Nephron progenitor cell (in vitro differentiated cells): ENCODE measurements around the gene HIPK1.

ENCODE experiments used
- DNase-seq: peaks from one replicate; pipeline ENCODE4 v3.0.0; 2021
- H3K27ac Mint-ChIP-seq: 2 replicates; pipeline ENCODE4 v1.8.0; 2021; ENCODE audit warnings: mild to moderate bottlenecking, moderate library complexity, mixed read lengths
- H3K27me3 Mint-ChIP-seq: 2 replicates; pipeline ENCODE4 v1.8.0; 2021; ENCODE audit warnings: mild to moderate bottlenecking, low read depth, mixed read lengths; ENCODE audit not compliant: poor library complexity
- H3K36me3 Mint-ChIP-seq: 2 replicates; pipeline ENCODE4 v1.8.0; 2021; ENCODE audit warnings: low read depth, mixed read lengths
- H3K4me1 Mint-ChIP-seq: 2 replicates; pipeline ENCODE4 v1.8.0; 2021; ENCODE audit warnings: mixed read lengths
- H3K4me3 Mint-ChIP-seq: 2 replicates; pipeline ENCODE4 v1.8.0; 2021; ENCODE audit warnings: mild to moderate bottlenecking, moderate library complexity, mixed read lengths
- H3K9me3 Mint-ChIP-seq: 2 replicates; pipeline ENCODE4 v1.8.0; 2021; ENCODE audit warnings: mild to moderate bottlenecking, moderate library complexity, mixed read lengths
- TF ChIP-seq, protein P1 (sequence below): fragments of 200-600 bp; sonication (generic); IDR thresholded peaks from 2 replicates; pipeline ENCODE4 v1.5.0; 2021; ENCODE audit warnings: antibody characterized with exemption

HIPK1 gene

DNA sequence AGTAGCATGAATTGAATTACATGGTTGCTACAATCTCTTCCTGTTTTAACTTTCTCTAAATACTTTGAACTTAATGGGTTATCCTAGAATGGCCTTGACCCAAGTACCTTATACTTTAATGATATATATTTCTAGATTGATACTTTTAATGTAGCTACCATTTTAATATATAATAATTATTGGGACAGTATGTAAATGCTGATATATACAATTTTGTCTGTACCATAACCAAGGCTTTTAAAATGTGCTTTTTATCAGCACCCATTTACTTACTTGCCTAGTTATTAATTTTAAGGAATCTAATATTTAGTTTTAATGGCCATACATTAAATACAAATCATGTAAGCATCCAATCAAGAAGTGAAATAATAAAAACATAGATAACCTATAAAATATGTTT, 13.4 kb downstream of the HIPK1 start:
- TF ChIP-seq, protein P1, sequence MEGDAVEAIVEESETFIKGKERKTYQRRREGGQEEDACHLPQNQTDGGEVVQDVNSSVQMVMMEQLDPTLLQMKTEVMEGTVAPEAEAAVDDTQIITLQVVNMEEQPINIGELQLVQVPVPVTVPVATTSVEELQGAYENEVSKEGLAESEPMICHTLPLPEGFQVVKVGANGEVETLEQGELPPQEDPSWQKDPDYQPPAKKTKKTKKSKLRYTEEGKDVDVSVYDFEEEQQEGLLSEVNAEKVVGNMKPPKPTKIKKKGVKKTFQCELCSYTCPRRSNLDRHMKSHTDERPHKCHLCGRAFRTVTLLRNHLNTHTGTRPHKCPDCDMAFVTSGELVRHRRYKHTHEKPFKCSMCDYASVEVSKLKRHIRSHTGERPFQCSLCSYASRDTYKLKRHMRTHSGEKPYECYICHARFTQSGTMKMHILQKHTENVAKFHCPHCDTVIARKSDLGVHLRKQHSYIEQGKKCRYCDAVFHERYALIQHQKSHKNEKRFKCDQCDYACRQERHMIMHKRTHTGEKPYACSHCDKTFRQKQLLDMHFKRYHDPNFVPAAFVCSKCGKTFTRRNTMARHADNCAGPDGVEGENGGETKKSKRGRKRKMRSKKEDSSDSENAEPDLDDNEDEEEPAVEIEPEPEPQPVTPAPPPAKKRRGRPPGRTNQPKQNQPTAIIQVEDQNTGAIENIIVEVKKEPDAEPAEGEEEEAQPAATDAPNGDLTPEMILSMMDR, result no peak
- Mint-ChIP-seq H3K36me3 (peaks cover 53% of the 10 kb centered on the region), H3K27me3 (no peaks in the 10 kb centered on the region), H3K27ac (no peak overlapping the region), H3K4me3 (no peak overlapping the region), H3K4me1 (peaks cover 39% of the 10 kb centered on the region), H3K9me3 (peaks cover 17% of the 10 kb centered on the region)
- DNase-seq, result no peak

GRCh38 chr1:113943028-113943811, 14.1 kb downstream of the HIPK1 start:
- no peaks in the 10 kb centered on the region for H3K27me3 Mint-ChIP-seq
- peaks cover 43% of the 10 kb centered on the region for H3K4me1 Mint-ChIP-seq
- peaks cover 17% of the 10 kb centered on the region for H3K9me3 Mint-ChIP-seq
- TF ChIP-seq, protein P1, result no peak
- no peak overlapping the region for H3K4me3 Mint-ChIP-seq
- peaks cover 53% of the 10 kb centered on the region for H3K36me3 Mint-ChIP-seq
- no peak overlapping the region for H3K27ac Mint-ChIP-seq
- DNase-seq, result no peak

DNA sequence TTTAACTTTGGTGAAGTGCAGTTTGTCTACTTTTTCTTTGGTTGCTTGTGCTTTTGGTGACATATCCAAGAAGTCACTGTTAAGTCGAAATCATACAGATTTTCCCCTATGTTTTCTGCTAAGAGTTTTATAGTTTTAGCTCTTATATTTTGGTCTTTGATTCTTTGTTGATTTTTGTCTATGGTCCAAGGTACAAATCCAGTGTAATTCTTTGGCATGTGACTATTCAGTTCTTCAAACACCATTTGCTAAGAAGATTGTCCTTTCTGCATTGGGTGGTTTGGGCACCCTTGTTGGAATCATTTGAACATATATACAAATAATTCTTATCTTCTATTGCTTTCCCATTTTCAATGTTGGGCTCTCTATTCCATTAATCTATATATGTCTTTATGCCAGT, 16.2 kb downstream of the HIPK1 start:
- H3K4me1 Mint-ChIP-seq, result peaks cover 34% of the 10 kb centered on the region
- peaks cover 17% of the 10 kb centered on the region for H3K9me3 Mint-ChIP-seq
- TF ChIP-seq, protein P1, result no peak
- H3K27me3 Mint-ChIP-seq, result no peaks in the 10 kb centered on the region
- H3K36me3 Mint-ChIP-seq, result peaks cover 53% of the 10 kb centered on the region
- H3K4me3 Mint-ChIP-seq, result no peak overlapping the region
- no peak for DNase-seq
- no peak overlapping the region for H3K27ac Mint-ChIP-seq

GRCh38 chr1:113946112-113946511, 17.0 kb downstream of the HIPK1 start:
- peaks cover 45% of the 10 kb centered on the region for H3K36me3 Mint-ChIP-seq
- H3K27me3 Mint-ChIP-seq, result no peaks in the 10 kb centered on the region
- peaks cover 17% of the 10 kb centered on the region for H3K9me3 Mint-ChIP-seq
- DNase-seq, result no peak
- TF ChIP-seq, protein P1, result no peak
- peak overlapping the region; percentile 52 for H3K27ac Mint-ChIP-seq
- peaks cover 30% of the 10 kb centered on the region for H3K4me1 Mint-ChIP-seq
- H3K4me3 Mint-ChIP-seq, result no peak overlapping the region

- peaks cover 30% of the 10 kb centered on the region for H3K4me1 Mint-ChIP-seq
- TF ChIP-seq, protein P1, result no peak
- no peak overlapping the region for H3K4me3 Mint-ChIP-seq
- H3K27me3 Mint-ChIP-seq, result no peaks in the 10 kb centered on the region
- peak overlapping the region; percentile 70 for H3K27ac Mint-ChIP-seq
- H3K9me3 Mint-ChIP-seq, result peaks cover 17% of the 10 kb centered on the region
- peaks cover 41% of the 10 kb centered on the region for H3K36me3 Mint-ChIP-seq
- no peak for DNase-seq
These were observed 17.7 kb downstream of the HIPK1 start for GRCh38 chr1:113946678-113947387.
